SKM-1 (cell line): ENCODE data around the gene CYP4F12.
A peak's percentile ranks its signal among the peaks of the same experiment; 100 is the strongest.

Source experiments
- DNase-seq: peaks from one replicate; lab custom pipeline; 2025; ENCODE audit not compliant: unreplicated experiment; lab: John Stamatoyannopoulos, UW

CYP4F12 gene

GRCh38 chr19:15701757-15702533, 29.1 kb downstream of the CYP4F12 start:
- no peak for DNase-seq

GRCh38 chr19:15702534-15702930, 29.6 kb downstream of the CYP4F12 start:
- DNase-seq = peak; percentile 41

- no peak for DNase-seq
Observed at GRCh38 chr19:15714638-15715037, 41.8 kb downstream of the CYP4F12 start.

- no peak for DNase-seq
Observed at GRCh38 chr19:15715642-15716041, 42.8 kb downstream of the CYP4F12 start.

GRCh38 chr19:15717809-15718208, 44.9 kb downstream of the CYP4F12 start:
- DNase-seq = no peak

- no peak for DNase-seq
Observed at GRCh38 chr19:15721268-15721667, 48.4 kb downstream of the CYP4F12 start.

- DNase-seq = no peak
Observed at GRCh38 chr19:15722956-15723355, 50.1 kb downstream of the CYP4F12 start.

- DNase-seq = no peak
Observed at GRCh38 chr19:15727724-15728123, 54.8 kb downstream of the CYP4F12 start, which contains the start of gene OR10H2. OR10H2 (plus strand) TSS chr19:15728024; CDS start chr19:15728044, 20 bp downstream.

- DNase-seq = no peak
Observed at GRCh38 chr19:15730538-15730937, 57.7 kb downstream of the CYP4F12 start.

GRCh38 chr19:15732388-15732787, 59.5 kb downstream of the CYP4F12 start:
- DNase-seq = no peak

GRCh38 chr19:15733895-15734294, 61.0 kb downstream of the CYP4F12 start:
- no peak for DNase-seq

GRCh38 chr19:15737722-15738121, 64.8 kb downstream of the CYP4F12 start, which contains the start of gene OR10H3:
OR10H3 (plus strand) TSS chr19:15737985; CDS start chr19:15741393, 3,408 bp downstream.
- no peak for DNase-seq

- DNase-seq = no peak
Observed at GRCh38 chr19:15740785-15741184, 67.9 kb downstream of the CYP4F12 start.
